A673 (cell line): Measurements from ENCODE around the gene FECH.

ENCODE experiments used
- EZH2 ChIP-seq: fragments of 200-600 bp; sonication (generic); IDR thresholded peaks from 2 replicates; pipeline ENCODE4 v1.6.1; 2017; ENCODE audit warnings: borderline replicate concordance, low read depth, mild to moderate bottlenecking, mixed read lengths, antibody characterized with exemption, low read length; ENCODE audit not compliant: poor library complexity, severe bottlenecking
- TF ChIP-seq, protein P1 (sequence below): fragments of 300-800, 200-600 bp; sonication (generic); conservative IDR thresholded peaks from 2 replicates; pipeline ENCODE4 v1.5.1; 2017; ENCODE audit warnings: low read depth, mild to moderate bottlenecking, antibody characterized with exemption, low read length, moderate library complexity, mixed read lengths

DNA sequence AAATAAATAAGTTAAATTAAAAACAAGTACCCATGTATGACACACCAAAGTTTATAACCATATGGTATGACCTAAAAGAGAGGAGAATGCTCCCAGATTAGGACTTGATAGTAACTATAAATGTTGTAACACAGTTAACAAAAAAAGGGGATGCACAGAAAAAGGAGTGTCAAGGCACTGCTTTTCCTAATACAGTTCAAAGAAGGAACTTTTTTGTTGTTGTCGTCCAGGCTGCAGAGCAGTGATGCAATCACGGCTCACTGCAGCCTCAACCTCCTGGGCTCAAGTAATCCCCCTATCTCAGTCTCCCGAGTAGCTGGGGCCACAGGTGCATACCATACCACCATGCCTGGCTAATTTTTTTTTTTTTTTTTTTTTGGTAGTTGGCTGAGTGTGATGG lies 32.4 kb upstream of the FECH start:
- TF ChIP-seq, protein P1, sequence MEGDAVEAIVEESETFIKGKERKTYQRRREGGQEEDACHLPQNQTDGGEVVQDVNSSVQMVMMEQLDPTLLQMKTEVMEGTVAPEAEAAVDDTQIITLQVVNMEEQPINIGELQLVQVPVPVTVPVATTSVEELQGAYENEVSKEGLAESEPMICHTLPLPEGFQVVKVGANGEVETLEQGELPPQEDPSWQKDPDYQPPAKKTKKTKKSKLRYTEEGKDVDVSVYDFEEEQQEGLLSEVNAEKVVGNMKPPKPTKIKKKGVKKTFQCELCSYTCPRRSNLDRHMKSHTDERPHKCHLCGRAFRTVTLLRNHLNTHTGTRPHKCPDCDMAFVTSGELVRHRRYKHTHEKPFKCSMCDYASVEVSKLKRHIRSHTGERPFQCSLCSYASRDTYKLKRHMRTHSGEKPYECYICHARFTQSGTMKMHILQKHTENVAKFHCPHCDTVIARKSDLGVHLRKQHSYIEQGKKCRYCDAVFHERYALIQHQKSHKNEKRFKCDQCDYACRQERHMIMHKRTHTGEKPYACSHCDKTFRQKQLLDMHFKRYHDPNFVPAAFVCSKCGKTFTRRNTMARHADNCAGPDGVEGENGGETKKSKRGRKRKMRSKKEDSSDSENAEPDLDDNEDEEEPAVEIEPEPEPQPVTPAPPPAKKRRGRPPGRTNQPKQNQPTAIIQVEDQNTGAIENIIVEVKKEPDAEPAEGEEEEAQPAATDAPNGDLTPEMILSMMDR = no peak
- no peak for TF ChIP-seq EZH2
